Natural killer cell (primary cell): ENCODE data around the gene ZNF593OS. TPM values are rescaled to one million over a fixed set of nuclear protein-coding genes. Genes with fewer than 3 reads are reported as not detected.

ENCODE experiments used
- ATAC-seq, 3 donors: fragments of 150-1000 bp in 2 of 3; fragments of 200-7000 bp in 1 of 3; cut with Tn5 transposase; 1 replicate in 1 of 3; 2 replicates in 2 of 3; pipeline ENCODE4 v1.10.0; 2021; ENCODE audit warnings: mild to moderate bottlenecking in 2 of 3, moderate library complexity in 2 of 3
- DNase-seq, 2 donors: peaks; one replicate each; pipeline versions ENCODE4 v3.0.0 to v3.0.0-alpha.2; 2013 to 2021; ENCODE audit warnings: mixed read lengths in 1 of 2
- H3K27ac ChIP-seq: one replicate; pipeline ENCODE4 v1.5.1; 2013; ENCODE audit warnings: mild to moderate bottlenecking, low read length
- H3K27me3 ChIP-seq: one replicate; pipeline ENCODE4 v1.6.1; 2013; ENCODE audit warnings: low read length; ENCODE audit not compliant: control insufficient read depth, insufficient read depth
- H3K36me3 ChIP-seq: one replicate; pipeline ENCODE4 v1.6.1; 2013; ENCODE audit warnings: low read length; ENCODE audit not compliant: control insufficient read depth, insufficient read depth
- H3K4me1 ChIP-seq: one replicate; pipeline ENCODE4 v1.6.1; 2013; ENCODE audit warnings: low read length; ENCODE audit not compliant: control insufficient read depth, insufficient read depth
- H3K4me3 ChIP-seq: one replicate; pipeline ENCODE4 v1.5.1; 2013; ENCODE audit warnings: low read length
- H3K9me3 ChIP-seq: one replicate; pipeline ENCODE4 v1.6.1; 2013; ENCODE audit warnings: low read length; ENCODE audit not compliant: control insufficient read depth, insufficient read depth
- H3K27ac Mint-ChIP-seq, 2 donors: one replicate each; pipeline ENCODE4 v1.8.0; 2022; ENCODE audit warnings: mild to moderate bottlenecking in 2 of 2, mixed read lengths in 2 of 2, moderate library complexity in 1 of 2
- H3K27me3 Mint-ChIP-seq, 2 donors: one replicate each; pipeline ENCODE4 v1.8.0; 2022; ENCODE audit warnings: low read depth in 2 of 2, mixed read lengths in 2 of 2
- H3K36me3 Mint-ChIP-seq: one replicate; pipeline ENCODE4 v1.8.0; 2022; ENCODE audit warnings: mixed read lengths
- H3K4me1 Mint-ChIP-seq, 2 donors: one replicate each; pipeline ENCODE4 v1.8.0; 2022; ENCODE audit warnings: mixed read lengths in 2 of 2
- H3K4me3 Mint-ChIP-seq: one replicate; pipeline ENCODE4 v1.8.0; 2022; ENCODE audit warnings: mild to moderate bottlenecking, moderate library complexity, mixed read lengths
- H3K9me3 Mint-ChIP-seq, 2 donors: one replicate each; pipeline ENCODE4 v1.8.0; 2022; ENCODE audit warnings: mixed read lengths in 2 of 2
- CTCF ChIP-seq: fragments of 200-600 bp; IDR thresholded peaks from one replicate; pipeline ENCODE4 v1.8.0; 2022; ENCODE audit warnings: antibody characterized with exemption
- WGBS: methylation state at CpG from one replicate; pipeline ENCODE4 v1.1.7; 2013; ENCODE audit warnings: missing lambda C conversion rate; ENCODE audit not compliant: insufficient coverage; 5-methylcytosine and 5-hydroxymethylcytosine counted together
- intact Hi-C: fragments of 100-400 bp; cut with micrococcal nuclease; formaldehyde crosslinking; loops from one replicate; pipeline ENCODE4 v1.14.2; 2022
- total RNA-seq, 4 donors: library from RNA; stranded (reverse); fragments of 120-200 nt in 1 of 4; gene quantifications; one replicate each; pipeline versions ENCODE4 v1.2.3 to v1.2.4, GENCODE V29; 2013 to 2022

Gene ZNF593OS
- total RNA-seq, 3 donors from 2014 or later (not counting 1 experiment from before 2014, with no cell fraction given): not detected

GRCh38 chr1:26125946-26126320 is 45.7 kb downstream of the ZNF593OS start:
- no peak for ATAC-seq
- peaks cover 27% of the 10 kb centered on the region in 2 donors for H3K4me1 Mint-ChIP-seq
- no peak overlapping the region for H3K4me3 ChIP-seq
- intact Hi-C loops: loop anchor here (1.0 kb wide), 2 partner anchors 15 to 252 kb away; partner anchors contain the start of gene PDIK1L
- no peaks in the 10 kb centered on the region for H3K36me3 Mint-ChIP-seq
- peak overlapping the region; percentile 79 to 82 for H3K27ac Mint-ChIP-seq
- peaks cover 6% of the 10 kb centered on the region for H3K36me3 ChIP-seq
- WGBS: 29% methylated on average over 1 of the region's 1 CpG
- H3K27ac ChIP-seq: no peak overlapping the region
- no peak for TF ChIP-seq CTCF
- H3K4me3 Mint-ChIP-seq: peak overlapping the region; percentile 61
- no peak for DNase-seq
- no peaks in the 10 kb centered on the region for H3K9me3 ChIP-seq
- H3K27me3 ChIP-seq: peaks cover 30% of the 10 kb centered on the region
- H3K9me3 Mint-ChIP-seq: no peaks in the 10 kb centered on the region
- peaks cover 23 to 42% of the 10 kb centered on the region in 2 donors for H3K27me3 Mint-ChIP-seq
- H3K4me1 ChIP-seq: peaks cover 15% of the 10 kb centered on the region

DNA sequence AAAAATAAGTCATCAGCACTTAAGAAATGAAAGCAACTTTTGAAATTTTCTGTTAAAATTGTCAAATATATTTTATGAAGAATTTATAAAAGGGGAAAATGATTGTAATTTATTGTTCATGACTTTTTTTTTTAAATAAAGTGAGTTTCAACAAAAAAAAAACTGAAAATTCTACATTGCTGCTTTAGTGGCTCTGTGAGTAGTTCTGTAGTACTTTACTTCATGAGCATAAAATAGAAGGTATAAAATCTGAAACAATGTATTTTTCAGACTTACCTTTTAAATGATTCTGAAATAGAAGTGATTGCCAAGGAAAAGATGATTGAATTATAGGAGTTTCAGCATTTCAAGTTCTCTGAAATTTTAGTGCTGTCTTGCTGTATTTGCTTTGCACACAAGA is 46.2 kb downstream of the ZNF593OS start:
- Histone ChIP-seq H3K4me3 (no peak overlapping the region), H3K27me3 (peaks cover 26% of the 10 kb centered on the region), H3K27ac (no peak overlapping the region), H3K4me1 (peaks cover 15% of the 10 kb centered on the region), H3K9me3 (no peaks in the 10 kb centered on the region), H3K36me3 (peaks cover 8% of the 10 kb centered on the region)
- TF ChIP-seq CTCF: no peak
- H3K4me1 Mint-ChIP-seq: peaks cover 27% of the 10 kb centered on the region in 2 donors
- H3K4me3 Mint-ChIP-seq: no peak overlapping the region
- H3K9me3 Mint-ChIP-seq: no peaks in the 10 kb centered on the region
- no peaks in the 10 kb centered on the region for H3K36me3 Mint-ChIP-seq
- ATAC-seq (no peak), DNase-seq (no peak)
- intact Hi-C loops: no loop called here
- H3K27me3 Mint-ChIP-seq: peaks cover 23 to 36% of the 10 kb centered on the region in 2 donors
- no peak overlapping the region for H3K27ac Mint-ChIP-seq

- no peak overlapping the region for H3K27ac Mint-ChIP-seq
- no peak overlapping the region for H3K4me3 Mint-ChIP-seq
- 94% methylated on average over 3 of the region's 4 CpGs for WGBS
Observed at GRCh38 chr1:26124418-26125331, 47.0 kb downstream of the ZNF593OS start.

More at GRCh38 chr1:26124418-26125331, 47.0 kb downstream of the ZNF593OS start:
- peaks cover 20 to 30% of the 10 kb centered on the region in 2 donors for H3K27me3 Mint-ChIP-seq
- H3K36me3 Mint-ChIP-seq: no peaks in the 10 kb centered on the region
- Histone ChIP-seq H3K4me1 (peaks cover 15% of the 10 kb centered on the region), H3K4me3 (no peak overlapping the region), H3K27ac (no peak overlapping the region), H3K9me3 (no peaks in the 10 kb centered on the region), H3K36me3 (peaks cover 9% of the 10 kb centered on the region), H3K27me3 (peaks cover 20% of the 10 kb centered on the region)
- H3K9me3 Mint-ChIP-seq: no peaks in the 10 kb centered on the region
- ATAC-seq (no peak), DNase-seq (no peak)
- intact Hi-C loops: no loop called here
- no peak for TF ChIP-seq CTCF
- peaks cover 27 to 28% of the 10 kb centered on the region in 2 donors for H3K4me1 Mint-ChIP-seq
